Fibroblast of mammary gland (primary cell): Measurements from ENCODE around the gene OSBPL5.

Source experiments
- DNase-seq: peaks from one replicate; pipeline ENCODE4 v3.0.0-alpha.2; 2010; ENCODE audit warnings: low read depth
- H3K4me3 ChIP-seq: 2 replicates; pipeline ENCODE4 v1.5.1; 2011; ENCODE audit warnings: low read depth, mild to moderate bottlenecking, low read length, moderate library complexity; ENCODE audit not compliant: control insufficient read depth
- CTCF ChIP-seq: conservative IDR thresholded peaks from 2 replicates; pipeline ENCODE4 v1.5.1; 2011; ENCODE audit warnings: low read depth, low read length, inconsistent platforms; ENCODE audit not compliant: control insufficient read depth, insufficient read depth

Gene OSBPL5, protein sequence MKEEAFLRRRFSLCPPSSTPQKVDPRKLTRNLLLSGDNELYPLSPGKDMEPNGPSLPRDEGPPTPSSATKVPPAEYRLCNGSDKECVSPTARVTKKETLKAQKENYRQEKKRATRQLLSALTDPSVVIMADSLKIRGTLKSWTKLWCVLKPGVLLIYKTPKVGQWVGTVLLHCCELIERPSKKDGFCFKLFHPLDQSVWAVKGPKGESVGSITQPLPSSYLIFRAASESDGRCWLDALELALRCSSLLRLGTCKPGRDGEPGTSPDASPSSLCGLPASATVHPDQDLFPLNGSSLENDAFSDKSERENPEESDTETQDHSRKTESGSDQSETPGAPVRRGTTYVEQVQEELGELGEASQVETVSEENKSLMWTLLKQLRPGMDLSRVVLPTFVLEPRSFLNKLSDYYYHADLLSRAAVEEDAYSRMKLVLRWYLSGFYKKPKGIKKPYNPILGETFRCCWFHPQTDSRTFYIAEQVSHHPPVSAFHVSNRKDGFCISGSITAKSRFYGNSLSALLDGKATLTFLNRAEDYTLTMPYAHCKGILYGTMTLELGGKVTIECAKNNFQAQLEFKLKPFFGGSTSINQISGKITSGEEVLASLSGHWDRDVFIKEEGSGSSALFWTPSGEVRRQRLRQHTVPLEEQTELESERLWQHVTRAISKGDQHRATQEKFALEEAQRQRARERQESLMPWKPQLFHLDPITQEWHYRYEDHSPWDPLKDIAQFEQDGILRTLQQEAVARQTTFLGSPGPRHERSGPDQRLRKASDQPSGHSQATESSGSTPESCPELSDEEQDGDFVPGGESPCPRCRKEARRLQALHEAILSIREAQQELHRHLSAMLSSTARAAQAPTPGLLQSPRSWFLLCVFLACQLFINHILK

GRCh38 chr11:3165152-3165705 is at the start of gene OSBPL5:
OSBPL5 (minus strand) TSS chr11:3165310; CDS start chr11:3129148, 36,162 bp downstream.
- peak; percentile 53 for DNase-seq
- TF ChIP-seq CTCF: no peak
- H3K4me3 ChIP-seq: peak within 1 kb of the TSS; percentile 83

- TF ChIP-seq CTCF: no peak
- H3K4me3 ChIP-seq: no peak overlapping the region
- DNase-seq: no peak
These were observed 49.2 kb upstream of the OSBPL5 start for GRCh38 chr11:3214420-3214699.

DNA sequence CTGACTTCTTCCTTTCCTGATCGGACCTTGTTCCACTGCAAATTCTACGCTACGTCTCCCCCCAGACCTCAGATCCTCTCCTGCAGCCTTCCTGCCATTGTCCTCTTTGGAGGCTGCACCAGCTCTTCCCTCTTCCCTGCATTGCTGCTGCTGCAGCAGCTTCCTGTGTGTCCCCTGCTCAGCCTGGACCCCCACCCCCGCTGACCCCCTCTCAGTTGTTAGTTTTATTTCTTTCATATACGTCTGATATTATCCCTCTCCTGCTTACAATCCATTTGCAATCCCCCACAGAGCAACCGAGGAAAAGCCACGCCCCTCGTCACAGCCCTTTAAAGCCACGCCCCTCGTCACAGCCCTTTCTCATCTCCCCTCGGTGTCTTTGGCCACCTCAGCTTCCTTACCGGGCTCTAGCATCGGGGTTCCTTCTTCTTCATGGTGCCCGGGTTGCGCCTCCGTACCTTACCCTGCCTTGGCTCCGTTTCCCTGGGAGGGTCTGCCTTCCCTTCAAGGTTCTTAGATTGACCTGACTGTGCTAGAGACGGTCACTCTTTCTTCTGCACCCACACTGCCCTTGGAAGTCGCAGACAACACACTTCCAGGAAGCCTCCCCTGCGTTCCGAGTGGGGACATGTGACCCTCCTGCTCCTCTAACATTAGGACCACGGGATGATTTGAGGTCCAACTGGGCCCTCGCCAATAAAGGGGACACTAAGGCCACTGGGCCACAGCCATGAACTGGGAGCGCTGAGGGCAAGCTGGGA is 48.7 kb upstream of the OSBPL5 start:
- TF ChIP-seq CTCF: no peak
- DNase-seq: no peak
- no peak overlapping the region for H3K4me3 ChIP-seq

GRCh38 chr11:3208272-3208671 is 43.2 kb upstream of the OSBPL5 start:
- TF ChIP-seq CTCF: no peak
- H3K4me3 ChIP-seq: no peak overlapping the region
- no peak for DNase-seq

GRCh38 chr11:3207526-3208189 is 42.5 kb upstream of the OSBPL5 start:
- TF ChIP-seq CTCF: no peak
- no peak overlapping the region for H3K4me3 ChIP-seq

GRCh38 chr11:3206922-3207204 is 41.8 kb upstream of the OSBPL5 start:
- DNase-seq: no peak
- no peak for TF ChIP-seq CTCF
- H3K4me3 ChIP-seq: no peak overlapping the region

More at GRCh38 chr11:3207526-3208189, 42.5 kb upstream of the OSBPL5 start:
- DNase-seq: no peak
